ENCODE measurements around the gene BCL2L14. TPM values are rescaled to one million over a fixed set of nuclear protein-coding genes. Genes with fewer than 3 reads are reported as not detected.

The BCL2L14 gene
- total RNA-seq (2014; rRNA removed; shearing (Covaris generic); ENCODE audit: low replicate concordance), result not detected in 2 replicates

- DNase-seq, result no peak
- Histone ChIP-seq H3K9ac (ENCODE audit: low read length) (no peak within 1 kb of the TSS), H3K4me1 (ENCODE audit: low read length) (no peaks in the 10 kb centered on the region), H3K36me3 (ENCODE audit: insufficient read depth, low read length) (no peaks in the 10 kb centered on the region), H3K79me2 (ENCODE audit: low read length) (no peaks in the 10 kb centered on the region), H3K9me3 (ENCODE audit: low read length) (no peaks in the 10 kb centered on the region), H4K20me1 (ENCODE audit: insufficient read depth, low read depth, low read length) (no peaks in the 10 kb centered on the region), H2AFZ (ENCODE audit: low read length) (no peak within 1 kb of the TSS), H3K4me3 (ENCODE audit: low read length) (no peak within 1 kb of the TSS), H3K4me2 (ENCODE audit: low read depth, low read length, poor library complexity, severe bottlenecking) (no peak within 1 kb of the TSS), H3K27me3 (ENCODE audit: low read length) (no peaks in the 10 kb centered on the region), H3K9me2 (replicated peaks; ENCODE audit: insufficient read depth, low read length) (no peaks in the 10 kb centered on the region), H3K27ac (ENCODE audit: low read length) (no peak within 1 kb of the TSS)
These were observed at the start of gene BCL2L14 for GRCh38 chr12:12070674-12071656. BCL2L14 (plus strand) TSS chr12:12070939; CDS start chr12:12079306, 8,367 bp downstream.

GRCh38 chr12:12022306-12022936 lies 48.3 kb upstream of the BCL2L14 start:
- H4K20me1 ChIP-seq (ENCODE audit: insufficient read depth, low read depth, low read length), result no peaks in the 10 kb centered on the region
- H3K79me2 ChIP-seq (ENCODE audit: low read length), result no peaks in the 10 kb centered on the region
- no peak overlapping the region for H3K4me3 ChIP-seq (ENCODE audit: low read length)
- H3K9me3 ChIP-seq (ENCODE audit: low read length), result no peaks in the 10 kb centered on the region
- H3K27me3 ChIP-seq (ENCODE audit: low read length), result no peaks in the 10 kb centered on the region
- H3K9me2 ChIP-seq (replicated peaks; ENCODE audit: insufficient read depth, low read length), result no peaks in the 10 kb centered on the region
- H2AFZ ChIP-seq (ENCODE audit: low read length), result no peak overlapping the region
- no peak overlapping the region for H3K9ac ChIP-seq (ENCODE audit: low read length)
- H3K4me1 ChIP-seq (ENCODE audit: low read length), result peaks cover 6% of the 10 kb centered on the region
- no peak overlapping the region for H3K4me2 ChIP-seq (ENCODE audit: low read depth, low read length, poor library complexity, severe bottlenecking)
- DNase-seq, result no peak
- no peak overlapping the region for H3K27ac ChIP-seq (ENCODE audit: low read length)
- H3K36me3 ChIP-seq (ENCODE audit: insufficient read depth, low read length), result no peaks in the 10 kb centered on the region

- H3K4me3 ChIP-seq (ENCODE audit: low read length), result no peak overlapping the region
- no peaks in the 10 kb centered on the region for H3K27me3 ChIP-seq (ENCODE audit: low read length)
- no peak for DNase-seq
- H3K9ac ChIP-seq (ENCODE audit: low read length), result no peak overlapping the region
- H3K4me2 ChIP-seq (ENCODE audit: low read depth, low read length, poor library complexity, severe bottlenecking), result no peak overlapping the region
- H3K9me3 ChIP-seq (ENCODE audit: low read length), result no peaks in the 10 kb centered on the region
- peaks cover 6% of the 10 kb centered on the region for H3K4me1 ChIP-seq (ENCODE audit: low read length)
- no peak overlapping the region for H3K27ac ChIP-seq (ENCODE audit: low read length)
- H4K20me1 ChIP-seq (ENCODE audit: insufficient read depth, low read depth, low read length), result no peaks in the 10 kb centered on the region
- no peaks in the 10 kb centered on the region for H3K36me3 ChIP-seq (ENCODE audit: insufficient read depth, low read length)
- no peak overlapping the region for H2AFZ ChIP-seq (ENCODE audit: low read length)
- no peaks in the 10 kb centered on the region for H3K79me2 ChIP-seq (ENCODE audit: low read length)
- no peaks in the 10 kb centered on the region for H3K9me2 ChIP-seq (replicated peaks; ENCODE audit: insufficient read depth, low read length)
These were observed 47.3 kb upstream of the BCL2L14 start for GRCh38 chr12:12023456-12023855.

- Histone ChIP-seq H3K4me1 (ENCODE audit: low read length) (peaks cover 6% of the 10 kb centered on the region), H3K9ac (ENCODE audit: low read length) (no peak overlapping the region), H3K79me2 (ENCODE audit: low read length) (no peaks in the 10 kb centered on the region), H2AFZ (ENCODE audit: low read length) (no peak overlapping the region), H4K20me1 (ENCODE audit: insufficient read depth, low read depth, low read length) (no peaks in the 10 kb centered on the region), H3K9me2 (replicated peaks; ENCODE audit: insufficient read depth, low read length) (no peaks in the 10 kb centered on the region), H3K27me3 (ENCODE audit: low read length) (no peaks in the 10 kb centered on the region), H3K4me2 (ENCODE audit: low read depth, low read length, poor library complexity, severe bottlenecking) (no peak overlapping the region), H3K27ac (ENCODE audit: low read length) (no peak overlapping the region), H3K36me3 (ENCODE audit: insufficient read depth, low read length) (no peaks in the 10 kb centered on the region), H3K9me3 (ENCODE audit: low read length) (no peaks in the 10 kb centered on the region), H3K4me3 (ENCODE audit: low read length) (no peak overlapping the region)
- DNase-seq, result no peak
These were observed 45.6 kb upstream of the BCL2L14 start for GRCh38 chr12:12024911-12025682.

- H3K9me2 ChIP-seq (replicated peaks; ENCODE audit: insufficient read depth, low read length), result no peaks in the 10 kb centered on the region
- no peak for DNase-seq
- peaks cover 6% of the 10 kb centered on the region for H3K4me1 ChIP-seq (ENCODE audit: low read length)
- H2AFZ ChIP-seq (ENCODE audit: low read length), result no peak overlapping the region
- H3K4me3 ChIP-seq (ENCODE audit: low read length), result no peak overlapping the region
- no peak overlapping the region for H3K27ac ChIP-seq (ENCODE audit: low read length)
- H3K9ac ChIP-seq (ENCODE audit: low read length), result no peak overlapping the region
- no peak overlapping the region for H3K4me2 ChIP-seq (ENCODE audit: low read depth, low read length, poor library complexity, severe bottlenecking)
- no peaks in the 10 kb centered on the region for H3K9me3 ChIP-seq (ENCODE audit: low read length)
- no peaks in the 10 kb centered on the region for H3K79me2 ChIP-seq (ENCODE audit: low read length)
- H3K36me3 ChIP-seq (ENCODE audit: insufficient read depth, low read length), result no peaks in the 10 kb centered on the region
- H3K27me3 ChIP-seq (ENCODE audit: low read length), result no peaks in the 10 kb centered on the region
- no peaks in the 10 kb centered on the region for H4K20me1 ChIP-seq (ENCODE audit: insufficient read depth, low read depth, low read length)
These were observed 44.8 kb upstream of the BCL2L14 start for GRCh38 chr12:12025799-12026386.

- H3K4me1 ChIP-seq (ENCODE audit: low read length), result no peaks in the 10 kb centered on the region
- H3K27ac ChIP-seq (ENCODE audit: low read length), result no peak overlapping the region
- H2AFZ ChIP-seq (ENCODE audit: low read length), result no peak overlapping the region
- H3K79me2 ChIP-seq (ENCODE audit: low read length), result no peaks in the 10 kb centered on the region
- no peaks in the 10 kb centered on the region for H3K27me3 ChIP-seq (ENCODE audit: low read length)
- DNase-seq, result no peak
- H3K9ac ChIP-seq (ENCODE audit: low read length), result no peak overlapping the region
- H3K4me2 ChIP-seq (ENCODE audit: low read depth, low read length, poor library complexity, severe bottlenecking), result no peak overlapping the region
- no peak overlapping the region for H3K4me3 ChIP-seq (ENCODE audit: low read length)
- H3K9me3 ChIP-seq (ENCODE audit: low read length), result no peaks in the 10 kb centered on the region
- no peaks in the 10 kb centered on the region for H3K9me2 ChIP-seq (replicated peaks; ENCODE audit: insufficient read depth, low read length)
- no peaks in the 10 kb centered on the region for H3K36me3 ChIP-seq (ENCODE audit: insufficient read depth, low read length)
- H4K20me1 ChIP-seq (ENCODE audit: insufficient read depth, low read depth, low read length), result no peaks in the 10 kb centered on the region
These were observed 41.9 kb upstream of the BCL2L14 start for GRCh38 chr12:12028668-12029402.

- no peaks in the 10 kb centered on the region for H3K4me1 ChIP-seq (ENCODE audit: low read length)
- H3K36me3 ChIP-seq (ENCODE audit: insufficient read depth, low read length), result no peaks in the 10 kb centered on the region
These were observed 41.1 kb upstream of the BCL2L14 start for GRCh38 chr12:12029653-12030052.

More at GRCh38 chr12:12029653-12030052, 41.1 kb upstream of the BCL2L14 start:
- Histone ChIP-seq H3K9me2 (replicated peaks; ENCODE audit: insufficient read depth, low read length) (no peaks in the 10 kb centered on the region), H3K27me3 (ENCODE audit: low read length) (no peaks in the 10 kb centered on the region), H4K20me1 (ENCODE audit: insufficient read depth, low read depth, low read length) (no peaks in the 10 kb centered on the region), H2AFZ (ENCODE audit: low read length) (no peak overlapping the region), H3K9me3 (ENCODE audit: low read length) (no peaks in the 10 kb centered on the region), H3K79me2 (ENCODE audit: low read length) (no peaks in the 10 kb centered on the region), H3K4me3 (ENCODE audit: low read length) (no peak overlapping the region), H3K9ac (ENCODE audit: low read length) (no peak overlapping the region), H3K4me2 (ENCODE audit: low read depth, low read length, poor library complexity, severe bottlenecking) (no peak overlapping the region), H3K27ac (ENCODE audit: low read length) (no peak overlapping the region)
- no peak for DNase-seq
